Spleen (tissue), 7 donors: ENCODE measurements around the gene MEOX1.

Source experiments
- CTCF ChIP-seq, 11 experiments: fragments of 200-600 bp in 7 of 11; fragments of 450-650 bp in 4 of 11; sonication (generic) in 4 of 11; IDR thresholded peaks in 8 of 11; conservative IDR thresholded peaks in 3 of 11; 1 replicate in 7 of 11; 2 replicates in 4 of 11; pipeline versions ENCODE4 v1.4.0 to v1.8.0; 2016 to 2021; ENCODE audit warnings: antibody characterized with exemption in 11 of 11, inconsistent platforms in 4 of 11, mild to moderate bottlenecking in 1 of 11
- POLR2A ChIP-seq, 3 donors: fragments of 450-650 bp; IDR thresholded peaks; one replicate each; pipeline ENCODE4 v1.5.1; 2017; ENCODE audit warnings: antibody characterized with exemption in 3 of 3, mild to moderate bottlenecking in 1 of 3
- donor health status: DM: no; HTN: no; CAD: no; lungs with moderate emphysema.
- donor health status: DM: no; HTN: no; CAD: no.
- donor health status: DM: no; HTN: no; CAD: no.

- TF ChIP-seq CTCF (IDR thresholded peaks at IDR 0.05 in 8 of 11, conservative IDR thresholded peaks at IDR 0.05 in 3 of 11) (no peak), POLR2A (IDR thresholded peaks at IDR 0.05) (no peak)
These were observed 69.8 kb downstream of the MEOX1 start for GRCh38 chr17:43591779-43592562.
